GM19468 (cell line): ENCODE data around the gene ZNF664.

Experiments
- ATAC-seq: cut with Tn5 transposase; IDR thresholded peaks from one replicate; pipeline ENCODE4 v1.9.1; 2021; ENCODE audit warnings: mild to moderate bottlenecking, moderate library complexity, moderate number of reproducible peaks; ENCODE audit not compliant: unreplicated experiment; ENCODE audit errors: extremely low read depth

ZNF664 gene

GRCh38 chr12:123956249-123956648, 16.8 kb upstream of the ZNF664 start:
- ATAC-seq, result no peak

GRCh38 chr12:123957196-123957595, 15.8 kb upstream of the ZNF664 start:
- ATAC-seq, result no peak

GRCh38 chr12:123958462-123958861, 14.6 kb upstream of the ZNF664 start:
- no peak for ATAC-seq

GRCh38 chr12:123958876-123959275, 14.1 kb upstream of the ZNF664 start:
- no peak for ATAC-seq

GRCh38 chr12:123960029-123960735, 12.8 kb upstream of the ZNF664 start:
- ATAC-seq, result no peak

- ATAC-seq, result no peak
Measured at GRCh38 chr12:123960856-123961255, 12.2 kb upstream of the ZNF664 start.

GRCh38 chr12:123961585-123962345, 11.2 kb upstream of the ZNF664 start:
- ATAC-seq, result no peak

- no peak for ATAC-seq
Measured at GRCh38 chr12:123962513-123962912, 10.5 kb upstream of the ZNF664 start.

GRCh38 chr12:123963821-123964220, 9.2 kb upstream of the ZNF664 start:
- no peak for ATAC-seq

GRCh38 chr12:123965382-123965781, 7.6 kb upstream of the ZNF664 start:
- ATAC-seq, result no peak

- no peak for ATAC-seq
Measured at GRCh38 chr12:123966596-123966995, 6.4 kb upstream of the ZNF664 start.

- no peak for ATAC-seq
Measured at GRCh38 chr12:123967121-123967586, 5.9 kb upstream of the ZNF664 start.

GRCh38 chr12:123971449-123971769, 1.6 kb upstream of the ZNF664 start:
- no peak for ATAC-seq

GRCh38 chr12:123971770-123972456, 1.1 kb upstream of the ZNF664 start:
- no peak for ATAC-seq

GRCh38 chr12:123973552-123974341, 732 bp downstream of the ZNF664 start:
- ATAC-seq, result no peak

- no peak for ATAC-seq
Measured at GRCh38 chr12:123976227-123976826, 3.3 kb downstream of the ZNF664 start.

GRCh38 chr12:123979566-123979965, 6.6 kb downstream of the ZNF664 start:
- ATAC-seq, result no peak

- no peak for ATAC-seq
Measured at GRCh38 chr12:123982269-123982668, 9.3 kb downstream of the ZNF664 start.

GRCh38 chr12:123983822-123984485, 10.9 kb downstream of the ZNF664 start:
- no peak for ATAC-seq
